Neural cell (in vitro differentiated cells): ENCODE results near the gene NDFIP2. TPM values are rescaled to one million over a fixed set of nuclear protein-coding genes. Genes with fewer than 3 reads are reported as not detected.

Source experiments
- H2AFZ ChIP-seq: fragments of 200-600, 300-800 bp; sonication (generic), shearing (Covaris generic); 2 replicates; pipeline ENCODE4 v1.6.0; 2014; ENCODE audit warnings: low read depth, mild to moderate bottlenecking, antibody characterized with exemption, low read length, moderate library complexity
- H3F3A ChIP-seq: fragments of 200-600 bp; shearing (Covaris generic); 2 replicates; pipeline ENCODE4 v1.6.1; 2016; ENCODE audit warnings: mild to moderate bottlenecking, moderate library complexity, mixed read lengths, antibody characterized with exemption, low read length; ENCODE audit not compliant: insufficient read depth, poor library complexity, severe bottlenecking
- H3K27ac ChIP-seq: fragments of 200-600, 300-800 bp; sonication (generic), shearing (Covaris generic); 2 replicates; pipeline ENCODE4 v1.5.1; 2014; ENCODE audit warnings: mild to moderate bottlenecking, low read length, moderate library complexity
- H3K27me3 ChIP-seq: fragments of 300-800, 200-600 bp; sonication (generic), shearing (Covaris generic); 2 replicates; pipeline ENCODE4 v1.6.0; 2014; ENCODE audit warnings: mild to moderate bottlenecking, low read depth, low read length, moderate library complexity; ENCODE audit not compliant: insufficient read depth
- H3K36me3 ChIP-seq: fragments of 300-800, 200-600 bp; sonication (generic), shearing (Covaris generic); 2 replicates; pipeline ENCODE4 v1.5.1; 2014; ENCODE audit warnings: mild to moderate bottlenecking, antibody characterized with exemption, low read length, moderate library complexity; ENCODE audit not compliant: insufficient read depth
- H3K4me2 ChIP-seq: fragments of 300-800, 200-600 bp; sonication (generic), shearing (Covaris generic); 2 replicates; pipeline ENCODE4 v1.6.0; 2014; ENCODE audit warnings: mild to moderate bottlenecking, low read length
- H3K4me3 ChIP-seq: fragments of 300-800, 200-600 bp; sonication (generic), shearing (Covaris generic); 2 replicates; pipeline ENCODE4 v1.5.1; 2014; ENCODE audit warnings: mild to moderate bottlenecking, low read length, moderate library complexity
- H3K79me2 ChIP-seq: fragments of 200-600 bp; shearing (Covaris generic); replicated peaks from 2 replicates; pipeline ENCODE4 v1.6.0; 2014; ENCODE audit warnings: mild to moderate bottlenecking, low read length, moderate library complexity; ENCODE audit not compliant: insufficient read depth
- H3K9ac ChIP-seq: fragments of 300-800, 200-600 bp; sonication (generic), shearing (Covaris generic); 2 replicates; pipeline ENCODE4 v1.6.1; 2016; ENCODE audit warnings: mild to moderate bottlenecking, low read length, mixed read lengths
- H3K9me2 ChIP-seq: fragments of 200-600 bp; shearing (Covaris generic); 2 replicates; pipeline ENCODE4 v1.6.1; 2016; ENCODE audit warnings: mild to moderate bottlenecking, low read length, mixed read lengths; ENCODE audit not compliant: insufficient read depth
- H3K9me3 ChIP-seq: fragments of 200-600, 300-800 bp; sonication (generic), shearing (Covaris generic); 2 replicates; pipeline ENCODE4 v1.6.1; 2016; ENCODE audit warnings: mild to moderate bottlenecking, mixed run types, low read length, moderate library complexity, mixed read lengths
- H4K20me1 ChIP-seq: fragments of 200-600 bp; shearing (Covaris generic); 2 replicates; pipeline ENCODE4 v1.6.1; 2016; ENCODE audit warnings: mild to moderate bottlenecking, mixed run types; ENCODE audit not compliant: insufficient read depth
- EP300 ChIP-seq: fragments of 450-650 bp; conservative IDR thresholded peaks from 2 replicates; pipeline ENCODE4 v1.6.1; 2014; ENCODE audit warnings: antibody characterized with exemption, mild to moderate bottlenecking, moderate library complexity; ENCODE audit not compliant: poor library complexity, severe bottlenecking
- EZH2 ChIP-seq: fragments of 200-600, 300-800 bp; shearing (Covaris generic), sonication (generic); IDR thresholded peaks from 2 replicates; pipeline ENCODE4 v1.6.1; 2014; ENCODE audit warnings: antibody characterized with exemption, low read length, borderline replicate concordance, mild to moderate bottlenecking; ENCODE audit not compliant: insufficient read depth, poor library complexity, severe bottlenecking
- MXI1 ChIP-seq: fragments of 450-650 bp; conservative IDR thresholded peaks from 2 replicates; pipeline ENCODE4 v1.6.1; 2014; ENCODE audit warnings: antibody characterized with exemption, mild to moderate bottlenecking; ENCODE audit not compliant: poor library complexity, severe bottlenecking
- POLR2AphosphoS5 ChIP-seq: IDR thresholded peaks from 2 replicates; pipeline ENCODE4 v1.6.1; 2012
- RAD21 ChIP-seq: fragments of 450-650 bp; conservative IDR thresholded peaks from 2 replicates; pipeline ENCODE4 v1.6.1; 2014; ENCODE audit warnings: antibody characterized with exemption, mild to moderate bottlenecking, moderate library complexity
- SMC3 ChIP-seq: fragments of 450-650 bp; conservative IDR thresholded peaks from 2 replicates; pipeline ENCODE4 v1.6.1; 2014; ENCODE audit warnings: antibody characterized with exemption, mild to moderate bottlenecking, moderate library complexity; ENCODE audit not compliant: poor library complexity
- TAF1 ChIP-seq: IDR thresholded peaks from 2 replicates; pipeline ENCODE4 v1.6.1; 2012; ENCODE audit warnings: low read depth
- polyA plus RNA-seq: library from polyadenylated mRNA; depleted of rRNA; stranded (reverse); fragments of >200 nt; gene quantifications from 2 replicates; pipeline ENCODE4 v1.2.3, GENCODE V29; 2014
- TF ChIP-seq, protein P1 (sequence below): IDR thresholded peaks from 2 replicates; pipeline ENCODE4 v1.6.1; 2012; ENCODE audit warnings: borderline replicate concordance
- TF ChIP-seq, protein P2 (sequence below): fragments of 450-650 bp; IDR thresholded peaks from 2 replicates; pipeline ENCODE4 v1.5.1; 2014; ENCODE audit warnings: antibody characterized with exemption, mild to moderate bottlenecking, moderate library complexity; ENCODE audit not compliant: poor library complexity, severe bottlenecking

Gene NDFIP2
- polyA plus RNA-seq, 1 donor from 2014 or later = 41.2 TPM

DNA sequence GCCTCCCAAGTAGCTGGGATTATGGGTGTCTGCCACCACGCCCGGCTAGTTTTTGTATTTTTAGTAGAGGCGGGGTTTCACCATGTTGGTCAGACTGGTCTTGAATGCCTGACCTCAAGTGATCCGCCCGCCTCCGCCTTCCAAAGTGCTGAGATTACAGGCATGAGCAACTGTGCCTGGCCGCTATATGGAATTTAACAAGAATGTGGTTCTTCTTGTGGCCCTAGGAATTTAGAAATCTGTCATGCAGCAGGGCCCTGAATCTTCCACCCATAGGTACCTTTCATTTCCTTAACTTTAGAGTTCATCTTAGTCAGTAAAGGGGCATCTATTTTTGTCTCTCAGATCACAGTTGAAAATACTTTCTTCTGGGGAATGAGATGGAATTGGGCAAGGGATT lies 25.6 kb upstream of the NDFIP2 start:
- H3K4me2 ChIP-seq = no peak overlapping the region
- no peaks in the 10 kb centered on the region for H4K20me1 ChIP-seq
- H3K79me2 ChIP-seq = no peaks in the 10 kb centered on the region
- no peaks in the 10 kb centered on the region for H3K27me3 ChIP-seq
- no peak overlapping the region for H3K27ac ChIP-seq
- TF ChIP-seq MXI1 (no peak), POLR2AphosphoS5 (no peak), EP300 (no peak), EZH2 (no peak), SMC3 (no peak), TAF1 (no peak), RAD21 (no peak)
- TF ChIP-seq, protein P1, sequence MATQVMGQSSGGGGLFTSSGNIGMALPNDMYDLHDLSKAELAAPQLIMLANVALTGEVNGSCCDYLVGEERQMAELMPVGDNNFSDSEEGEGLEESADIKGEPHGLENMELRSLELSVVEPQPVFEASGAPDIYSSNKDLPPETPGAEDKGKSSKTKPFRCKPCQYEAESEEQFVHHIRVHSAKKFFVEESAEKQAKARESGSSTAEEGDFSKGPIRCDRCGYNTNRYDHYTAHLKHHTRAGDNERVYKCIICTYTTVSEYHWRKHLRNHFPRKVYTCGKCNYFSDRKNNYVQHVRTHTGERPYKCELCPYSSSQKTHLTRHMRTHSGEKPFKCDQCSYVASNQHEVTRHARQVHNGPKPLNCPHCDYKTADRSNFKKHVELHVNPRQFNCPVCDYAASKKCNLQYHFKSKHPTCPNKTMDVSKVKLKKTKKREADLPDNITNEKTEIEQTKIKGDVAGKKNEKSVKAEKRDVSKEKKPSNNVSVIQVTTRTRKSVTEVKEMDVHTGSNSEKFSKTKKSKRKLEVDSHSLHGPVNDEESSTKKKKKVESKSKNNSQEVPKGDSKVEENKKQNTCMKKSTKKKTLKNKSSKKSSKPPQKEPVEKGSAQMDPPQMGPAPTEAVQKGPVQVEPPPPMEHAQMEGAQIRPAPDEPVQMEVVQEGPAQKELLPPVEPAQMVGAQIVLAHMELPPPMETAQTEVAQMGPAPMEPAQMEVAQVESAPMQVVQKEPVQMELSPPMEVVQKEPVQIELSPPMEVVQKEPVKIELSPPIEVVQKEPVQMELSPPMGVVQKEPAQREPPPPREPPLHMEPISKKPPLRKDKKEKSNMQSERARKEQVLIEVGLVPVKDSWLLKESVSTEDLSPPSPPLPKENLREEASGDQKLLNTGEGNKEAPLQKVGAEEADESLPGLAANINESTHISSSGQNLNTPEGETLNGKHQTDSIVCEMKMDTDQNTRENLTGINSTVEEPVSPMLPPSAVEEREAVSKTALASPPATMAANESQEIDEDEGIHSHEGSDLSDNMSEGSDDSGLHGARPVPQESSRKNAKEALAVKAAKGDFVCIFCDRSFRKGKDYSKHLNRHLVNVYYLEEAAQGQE = no peak
- TF ChIP-seq, protein P2, sequence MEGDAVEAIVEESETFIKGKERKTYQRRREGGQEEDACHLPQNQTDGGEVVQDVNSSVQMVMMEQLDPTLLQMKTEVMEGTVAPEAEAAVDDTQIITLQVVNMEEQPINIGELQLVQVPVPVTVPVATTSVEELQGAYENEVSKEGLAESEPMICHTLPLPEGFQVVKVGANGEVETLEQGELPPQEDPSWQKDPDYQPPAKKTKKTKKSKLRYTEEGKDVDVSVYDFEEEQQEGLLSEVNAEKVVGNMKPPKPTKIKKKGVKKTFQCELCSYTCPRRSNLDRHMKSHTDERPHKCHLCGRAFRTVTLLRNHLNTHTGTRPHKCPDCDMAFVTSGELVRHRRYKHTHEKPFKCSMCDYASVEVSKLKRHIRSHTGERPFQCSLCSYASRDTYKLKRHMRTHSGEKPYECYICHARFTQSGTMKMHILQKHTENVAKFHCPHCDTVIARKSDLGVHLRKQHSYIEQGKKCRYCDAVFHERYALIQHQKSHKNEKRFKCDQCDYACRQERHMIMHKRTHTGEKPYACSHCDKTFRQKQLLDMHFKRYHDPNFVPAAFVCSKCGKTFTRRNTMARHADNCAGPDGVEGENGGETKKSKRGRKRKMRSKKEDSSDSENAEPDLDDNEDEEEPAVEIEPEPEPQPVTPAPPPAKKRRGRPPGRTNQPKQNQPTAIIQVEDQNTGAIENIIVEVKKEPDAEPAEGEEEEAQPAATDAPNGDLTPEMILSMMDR = no peak
- H2AFZ ChIP-seq = no peak overlapping the region
- no peak overlapping the region for H3K4me3 ChIP-seq
- H3K36me3 ChIP-seq = no peaks in the 10 kb centered on the region
- H3K9me3 ChIP-seq = no peaks in the 10 kb centered on the region
- H3K9me2 ChIP-seq = no peaks in the 10 kb centered on the region
- H3K9ac ChIP-seq = no peak overlapping the region
- no peaks in the 10 kb centered on the region for H3F3A ChIP-seq

DNA sequence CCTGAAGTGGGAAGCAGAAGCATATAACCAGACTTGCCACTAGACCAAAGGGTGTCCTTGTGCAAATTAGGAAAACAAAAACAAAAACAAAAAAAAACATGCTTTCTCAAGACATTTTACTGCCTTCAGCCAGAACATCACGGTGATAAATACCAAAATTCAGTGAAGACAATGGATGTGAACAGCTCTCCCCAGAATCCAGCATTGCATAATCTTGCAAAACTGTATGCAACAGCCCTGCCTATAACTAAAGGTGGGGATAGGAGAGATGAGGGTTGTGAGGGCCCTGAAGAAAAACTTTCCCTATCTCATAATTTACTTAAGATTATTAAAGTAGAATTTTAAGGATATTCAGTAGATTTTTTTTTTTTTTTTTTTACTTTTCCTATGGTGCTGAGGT lies 24.9 kb upstream of the NDFIP2 start:
- H3K27ac ChIP-seq = no peak overlapping the region
- H3K36me3 ChIP-seq = no peaks in the 10 kb centered on the region
- no peaks in the 10 kb centered on the region for H3K79me2 ChIP-seq
- no peaks in the 10 kb centered on the region for H3F3A ChIP-seq
- no peaks in the 10 kb centered on the region for H3K9me2 ChIP-seq
- TF ChIP-seq SMC3 = no peak
- no peak for TF ChIP-seq EP300
- TF ChIP-seq EZH2 = no peak
- no peak for TF ChIP-seq TAF1
- TF ChIP-seq RAD21 = no peak
- no peak for TF ChIP-seq MXI1
- no peak for TF ChIP-seq POLR2AphosphoS5
- TF ChIP-seq, protein P2 = no peak
- TF ChIP-seq, protein P1 = no peak
- H3K4me3 ChIP-seq = no peak overlapping the region
- H3K27me3 ChIP-seq = no peaks in the 10 kb centered on the region
- no peak overlapping the region for H3K9ac ChIP-seq
- no peaks in the 10 kb centered on the region for H4K20me1 ChIP-seq
- H3K9me3 ChIP-seq = no peaks in the 10 kb centered on the region
- H2AFZ ChIP-seq = no peak overlapping the region
- no peak overlapping the region for H3K4me2 ChIP-seq
